GM19438 (cell line): Measurements from ENCODE around the gene SLC46A2.

Experiments
- ATAC-seq: cut with Tn5 transposase; IDR thresholded peaks from one replicate; pipeline ENCODE4 v1.9.1; 2021; ENCODE audit warnings: low read depth; ENCODE audit not compliant: unreplicated experiment

Gene SLC46A2

DNA sequence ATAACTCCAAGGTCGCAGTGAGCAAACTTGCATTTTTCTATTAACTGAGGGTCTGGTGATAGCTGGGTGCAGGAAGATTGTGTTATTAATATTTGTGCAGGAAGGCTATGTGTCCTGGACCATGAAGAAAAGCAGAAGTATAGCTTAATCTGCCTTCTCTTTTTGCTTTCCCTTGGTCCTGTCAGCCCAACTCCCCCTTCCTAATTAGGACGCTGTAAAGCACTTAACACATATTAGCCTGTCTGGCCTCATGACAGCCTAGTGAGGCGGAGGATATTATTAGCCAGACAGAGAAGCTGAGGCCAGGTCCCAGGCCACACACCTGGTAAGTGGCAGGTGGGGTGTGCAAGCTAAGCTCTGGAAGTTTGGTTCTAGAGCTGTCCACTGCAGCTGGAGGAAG is 29.5 kb downstream of the SLC46A2 start:
- no peak for ATAC-seq

DNA sequence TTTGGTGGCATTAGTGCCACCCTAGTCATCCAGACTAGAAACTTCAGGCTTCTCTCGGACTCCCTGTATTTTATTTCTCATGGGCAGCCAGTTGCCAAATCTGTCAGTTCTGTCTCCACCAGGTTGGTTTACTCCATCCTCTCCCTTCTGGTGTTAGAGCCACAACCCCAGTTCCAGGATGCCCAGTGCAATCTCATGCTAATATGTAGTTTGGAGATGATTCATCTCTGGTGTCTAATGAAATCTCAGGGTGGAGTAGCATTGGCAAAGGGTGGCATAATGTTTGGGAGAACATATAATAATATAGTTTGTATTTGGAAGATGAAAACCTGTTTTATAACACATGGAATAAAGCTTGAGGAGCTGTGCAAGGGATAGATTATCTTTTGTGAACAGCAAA is 30.2 kb downstream of the SLC46A2 start:
- no peak for ATAC-seq

DNA sequence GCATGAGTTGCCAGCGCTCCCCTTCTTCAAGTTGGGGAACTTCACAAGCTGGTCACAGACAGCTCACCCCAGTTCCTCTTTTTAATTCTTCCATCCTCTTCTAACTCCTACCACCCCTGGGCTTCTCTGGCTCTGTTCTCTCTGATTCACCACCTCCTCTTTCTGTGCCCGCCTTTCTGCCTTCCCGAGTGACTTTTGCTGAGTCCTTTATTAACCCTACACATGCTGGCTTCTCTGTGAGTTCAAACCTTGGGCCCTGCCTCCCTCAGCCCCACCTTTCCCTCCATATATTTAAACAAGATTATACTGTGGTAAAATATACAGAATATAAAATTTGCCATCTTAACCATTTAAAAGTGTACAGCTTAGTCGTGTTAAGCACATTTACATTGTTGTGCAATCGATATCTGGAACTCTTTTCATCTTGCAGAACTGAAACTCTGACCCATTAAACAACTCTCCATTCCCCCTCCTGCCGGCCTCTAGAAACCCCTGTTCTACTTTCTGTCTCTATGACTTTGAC is 32.0 kb downstream of the SLC46A2 start:
- ATAC-seq, result peak; percentile 78

DNA sequence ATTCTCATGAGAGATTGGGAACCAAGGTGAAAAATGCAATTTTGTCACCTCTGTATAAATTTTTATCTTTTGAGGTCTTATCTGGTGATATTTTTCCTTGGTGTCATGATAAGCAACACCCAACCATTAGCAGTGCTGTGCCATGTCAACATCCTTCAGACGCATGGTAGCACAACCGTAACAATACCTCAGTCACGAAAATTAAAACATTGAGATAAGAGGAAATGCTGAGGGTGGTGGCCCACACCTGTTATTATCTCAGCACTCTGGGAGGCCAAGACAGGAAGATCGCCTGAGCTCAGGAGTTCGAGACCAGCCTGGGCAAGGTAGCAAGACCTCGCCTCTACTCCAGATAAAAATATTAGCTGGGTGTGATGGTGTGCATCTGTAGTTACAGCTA is 32.7 kb downstream of the SLC46A2 start:
- no peak for ATAC-seq

DNA sequence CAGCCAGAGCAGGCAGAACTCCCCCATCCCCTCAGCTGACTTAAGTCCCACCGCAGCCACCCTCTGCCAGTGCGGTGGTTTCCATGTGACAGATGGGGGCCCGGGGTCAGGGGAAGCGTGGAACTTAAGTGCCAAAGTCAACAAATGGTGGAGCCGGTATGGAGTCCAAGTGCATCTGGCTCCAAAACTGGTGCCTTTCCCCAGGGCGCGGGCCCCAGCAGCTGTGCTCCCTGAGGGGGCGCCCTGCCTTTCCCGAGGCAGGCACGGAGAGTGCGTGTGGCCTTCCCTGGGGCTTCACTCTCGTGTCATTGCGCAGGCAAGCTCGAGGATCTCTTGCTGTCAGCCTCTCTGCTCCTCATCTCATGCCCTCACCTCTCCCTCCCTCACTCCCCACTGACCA is 33.8 kb downstream of the SLC46A2 start:
- ATAC-seq, result no peak

DNA sequence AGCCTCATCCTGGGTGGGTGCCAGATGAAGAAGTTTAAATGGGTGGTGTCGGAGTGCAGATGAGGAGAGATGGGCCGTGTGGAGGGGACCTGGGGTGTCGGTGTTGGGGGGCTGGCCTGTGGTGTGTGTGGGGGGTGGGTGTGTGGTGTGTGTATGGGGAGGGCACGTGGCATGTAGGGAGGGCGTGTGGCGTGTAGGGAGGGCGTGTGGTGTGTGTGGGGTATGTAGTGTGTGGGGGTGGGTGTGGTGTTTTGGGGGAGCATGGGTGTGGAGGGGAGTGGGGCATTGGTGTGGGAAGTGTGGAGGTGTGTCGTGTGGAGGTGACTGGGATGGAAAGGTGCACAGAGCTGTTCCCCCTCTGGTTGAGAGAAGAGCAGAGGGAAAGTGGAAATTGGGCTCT is 34.5 kb downstream of the SLC46A2 start:
- no peak for ATAC-seq

DNA sequence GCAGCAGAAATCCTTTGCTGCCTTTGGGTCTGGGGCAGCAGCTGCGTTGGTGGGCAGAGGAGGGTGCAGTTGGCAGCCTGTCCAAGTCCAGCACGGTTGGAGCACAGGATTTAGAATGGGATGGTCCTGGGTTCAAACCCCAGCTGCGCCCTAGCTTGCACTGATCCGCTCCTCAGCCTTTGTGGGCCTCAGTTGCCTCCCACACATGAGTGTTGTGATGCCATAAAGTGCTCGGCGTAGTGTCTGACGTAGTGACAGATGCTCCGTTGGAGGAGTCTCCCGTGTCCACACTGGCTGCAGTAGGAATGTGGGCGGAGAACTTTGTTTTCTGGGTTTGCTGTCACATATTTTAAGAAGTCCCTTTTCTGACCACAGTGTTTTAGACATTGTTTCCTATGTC is 36.0 kb downstream of the SLC46A2 start:
- no peak for ATAC-seq

DNA sequence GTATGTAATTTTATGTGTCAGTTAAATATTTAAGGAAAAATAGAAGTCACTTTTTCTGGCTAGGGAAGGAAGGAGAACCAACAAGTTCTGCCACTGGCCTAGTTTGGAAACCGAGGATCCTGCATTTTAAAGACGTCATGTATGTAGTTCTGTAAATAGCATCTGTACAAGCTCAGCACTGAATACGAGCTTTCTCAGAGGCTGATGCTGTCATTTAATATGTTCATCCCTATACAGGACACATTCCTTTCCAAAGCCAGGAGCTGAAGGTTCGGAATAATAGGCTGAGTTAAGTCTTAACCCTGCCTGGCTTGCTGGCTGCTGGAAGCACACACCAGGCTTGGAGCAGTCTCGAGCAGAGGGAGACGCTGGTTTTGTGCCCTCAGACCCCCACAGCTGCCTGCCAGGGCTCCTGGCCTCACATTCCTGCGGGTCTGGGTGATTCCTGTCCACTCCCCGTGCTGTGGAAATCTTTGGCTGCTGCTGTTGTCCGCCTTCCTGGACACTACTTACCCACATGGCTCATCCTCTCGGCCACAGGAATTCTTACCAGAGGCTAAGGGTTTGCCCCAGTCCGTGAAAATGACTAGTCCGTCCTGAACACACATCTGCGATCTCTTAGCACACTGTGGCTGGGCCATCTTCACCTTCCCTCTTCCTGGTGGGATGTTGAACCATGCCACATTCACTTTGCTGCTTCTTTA is 36.6 kb downstream of the SLC46A2 start:
- ATAC-seq, result no peak

DNA sequence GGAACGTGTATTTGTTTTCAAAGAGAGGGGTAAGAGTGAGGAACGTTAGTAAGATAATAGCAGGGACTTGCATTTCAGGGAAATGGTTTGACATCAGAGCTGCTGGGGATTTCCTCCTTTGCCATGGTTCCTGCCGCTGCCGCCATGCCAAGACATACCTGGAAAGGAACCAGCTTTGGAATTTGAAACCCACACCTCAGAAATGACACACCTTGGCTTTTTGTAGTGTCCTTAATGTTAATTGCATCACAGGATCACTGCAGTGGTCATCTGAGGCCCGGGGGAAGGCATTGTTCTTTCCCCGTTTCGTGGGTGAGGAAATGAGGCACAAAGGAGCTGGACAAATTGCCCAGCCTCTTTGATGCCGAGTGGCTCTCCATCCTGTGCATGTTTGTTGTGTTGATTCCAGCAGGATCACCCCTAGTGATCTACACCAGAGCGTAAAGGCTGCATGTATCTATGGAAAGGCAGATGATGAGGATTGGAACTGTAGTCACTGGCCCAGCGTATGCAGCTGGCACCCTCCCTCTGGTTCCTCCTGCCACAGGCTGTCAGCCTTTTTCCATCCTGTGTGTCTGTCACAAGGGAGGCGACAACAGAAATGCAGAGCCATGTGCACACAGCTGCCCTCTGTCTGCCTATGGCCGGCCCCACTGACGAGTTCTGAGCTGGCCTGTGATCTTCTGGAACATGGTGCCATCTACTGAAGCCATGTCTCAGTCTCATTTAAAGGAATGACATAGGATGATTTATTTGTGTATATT is 37.8 kb downstream of the SLC46A2 start:
- no peak for ATAC-seq

DNA sequence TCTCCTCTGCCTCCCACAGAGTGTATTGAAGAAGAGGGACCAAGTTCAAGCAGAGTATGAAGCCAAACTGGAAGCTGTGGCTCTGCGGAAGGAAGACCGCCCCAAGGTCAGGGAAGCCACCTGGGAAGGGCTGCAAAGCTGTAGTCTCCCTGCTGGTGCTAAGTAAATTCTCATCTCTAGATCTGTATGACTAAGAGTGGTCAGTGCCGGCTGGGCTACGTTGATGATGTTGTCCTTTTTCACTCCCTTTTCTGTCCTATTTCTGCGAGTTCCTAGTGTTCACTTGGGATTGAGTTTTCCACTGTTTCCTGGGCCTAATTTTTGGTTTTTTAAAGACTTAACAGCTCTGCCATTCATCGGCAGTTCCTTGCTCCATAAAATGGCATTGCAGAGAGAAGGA is 39.8 kb downstream of the SLC46A2 start:
- no peak for ATAC-seq

DNA sequence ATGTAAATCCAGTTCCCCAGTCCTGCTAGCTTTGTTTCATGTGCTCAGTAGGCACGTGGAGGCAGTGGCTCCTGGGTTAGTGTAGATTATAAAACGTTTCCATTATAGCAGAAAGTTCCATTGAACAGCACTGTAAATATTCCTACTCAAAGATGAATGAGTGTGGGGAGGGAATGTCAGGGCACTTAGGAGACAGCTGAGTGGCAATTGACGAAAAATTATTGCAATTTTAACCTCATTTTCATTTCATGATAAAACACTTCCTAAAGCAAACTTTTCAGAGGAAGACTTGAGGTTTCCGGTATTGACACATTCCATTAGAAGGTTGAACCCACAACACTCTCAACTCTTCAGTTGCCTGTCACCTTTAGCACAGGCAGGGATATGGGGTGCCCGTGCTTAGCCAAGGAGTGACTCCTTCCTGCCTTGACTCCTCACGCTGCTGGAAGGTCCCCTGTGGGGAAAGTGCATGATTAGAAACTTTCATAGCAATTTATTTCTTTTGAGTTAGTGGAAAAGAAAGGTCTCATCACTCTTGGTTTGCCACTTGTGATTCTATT is 41.2 kb downstream of the SLC46A2 start:
- no peak for ATAC-seq

DNA sequence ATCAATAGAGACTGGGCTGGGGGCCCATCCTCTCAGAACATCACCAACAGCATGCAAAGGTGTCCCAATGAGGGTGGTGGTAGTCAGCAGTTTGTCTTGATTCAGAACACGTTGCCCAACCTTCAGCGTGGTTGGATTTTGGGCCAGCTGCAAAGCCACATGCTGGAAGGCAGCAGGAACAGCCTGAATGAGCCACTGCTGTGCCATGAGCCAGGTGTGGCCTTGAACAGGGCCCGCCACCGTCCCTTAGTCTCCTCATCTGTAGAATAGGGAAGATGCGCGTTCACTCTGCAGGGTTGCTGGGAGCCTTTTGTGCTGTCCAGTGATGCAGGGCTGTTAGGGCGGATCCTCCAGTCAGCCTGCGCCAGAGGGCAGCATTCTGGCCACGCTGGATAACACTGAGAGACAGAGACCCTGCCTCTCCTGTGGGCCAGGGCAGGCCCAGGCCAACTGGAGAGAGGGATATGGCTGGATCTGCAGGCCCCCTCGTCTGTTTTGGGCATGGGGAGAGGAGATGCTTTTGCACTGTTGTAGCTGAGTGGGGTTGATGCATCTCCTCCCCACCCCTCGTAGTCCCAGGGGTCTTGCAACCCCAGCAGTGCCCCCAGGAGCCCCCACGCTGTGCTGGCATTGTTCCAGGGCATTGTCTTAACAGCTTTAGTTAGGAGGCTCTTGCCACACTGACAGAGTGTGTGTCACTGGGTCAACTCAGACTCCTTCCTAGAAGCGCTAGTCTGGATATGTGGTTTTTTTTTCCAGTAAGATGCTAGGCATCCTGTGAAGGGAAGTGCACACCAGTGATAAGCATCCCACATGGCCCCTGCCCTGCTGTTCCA is 42.1 kb downstream of the SLC46A2 start:
- ATAC-seq, result no peak

DNA sequence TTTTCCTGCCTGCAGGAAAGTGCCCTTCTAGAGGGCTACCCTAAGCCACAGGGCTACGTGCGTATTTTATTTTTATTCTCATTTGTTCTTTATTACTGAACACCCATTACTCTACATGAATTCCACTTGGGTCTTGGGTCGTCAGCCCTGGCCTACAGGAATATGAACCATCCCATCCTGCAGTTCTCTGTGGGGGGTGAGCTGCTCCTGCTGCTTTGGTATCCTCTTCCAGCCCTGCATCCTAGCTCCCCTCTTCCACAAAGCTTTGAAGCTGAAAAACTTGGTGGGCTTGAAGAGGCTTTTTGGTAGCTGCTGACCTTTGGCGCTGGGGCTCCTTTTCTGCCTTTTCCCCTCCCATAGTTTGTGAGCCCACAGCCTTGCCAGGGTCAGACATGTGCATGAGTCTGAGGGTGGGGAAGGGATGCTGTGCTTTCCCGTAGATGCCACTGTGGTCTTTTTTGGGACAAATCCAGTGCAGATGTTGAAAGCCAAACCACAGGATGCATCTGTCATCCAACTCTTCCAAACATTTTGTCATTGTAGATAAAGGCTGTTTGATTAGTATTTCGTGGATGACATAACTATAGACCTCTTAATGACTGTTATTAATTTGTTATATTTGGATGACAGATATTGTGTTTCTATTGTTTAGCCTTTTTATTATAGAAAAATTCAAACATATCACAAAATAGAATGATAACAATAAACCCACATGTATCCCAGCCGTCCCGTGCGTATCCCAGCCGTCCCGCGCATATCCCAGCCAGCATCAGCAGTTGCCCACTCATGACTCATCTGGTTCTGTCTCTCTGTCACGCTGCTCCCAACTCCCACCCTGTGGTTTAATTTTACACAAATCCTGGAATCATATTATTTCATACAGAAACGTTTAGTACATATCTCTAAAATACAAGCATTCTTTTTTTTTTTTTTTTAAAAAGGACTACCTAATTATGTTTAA is 43.9 kb downstream of the SLC46A2 start:
- ATAC-seq, result no peak

DNA sequence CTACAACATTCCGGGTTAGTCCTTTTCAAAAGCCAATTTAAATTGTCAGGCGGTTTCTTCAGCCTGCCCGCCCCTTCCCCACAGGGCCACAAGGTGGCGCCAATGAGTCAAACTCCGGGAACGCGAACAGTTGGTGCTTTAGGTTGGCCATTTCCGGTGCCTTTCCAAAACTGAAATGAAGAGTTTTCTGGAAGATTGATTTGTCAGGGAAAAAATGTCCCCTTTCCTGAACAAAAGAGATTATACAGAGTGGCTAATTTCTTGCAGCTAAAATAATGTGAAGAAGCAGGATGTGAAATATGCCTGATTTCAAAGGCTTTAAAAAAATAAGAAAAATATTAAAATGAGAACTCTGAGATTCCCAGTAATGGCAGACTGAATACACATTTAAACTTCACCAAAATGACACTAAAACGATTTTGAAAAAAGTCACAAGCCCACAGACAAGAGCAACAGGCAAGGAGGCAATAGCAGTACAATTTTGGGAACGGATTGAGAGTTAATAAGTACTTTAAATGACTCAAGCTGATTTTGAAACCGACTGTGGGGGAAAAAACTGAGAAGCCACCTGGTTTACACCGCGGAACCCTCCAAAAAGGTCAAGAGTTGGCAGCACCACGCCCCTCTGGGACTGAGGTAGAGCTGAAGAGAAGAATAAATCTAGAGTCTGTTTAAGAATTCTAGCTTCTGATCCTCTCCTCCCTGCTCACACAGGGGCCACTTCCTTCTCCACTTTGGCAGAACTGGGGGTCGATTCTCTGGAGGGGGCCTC is 45.7 kb downstream of the SLC46A2 start:
- peak; percentile 96 for ATAC-seq

DNA sequence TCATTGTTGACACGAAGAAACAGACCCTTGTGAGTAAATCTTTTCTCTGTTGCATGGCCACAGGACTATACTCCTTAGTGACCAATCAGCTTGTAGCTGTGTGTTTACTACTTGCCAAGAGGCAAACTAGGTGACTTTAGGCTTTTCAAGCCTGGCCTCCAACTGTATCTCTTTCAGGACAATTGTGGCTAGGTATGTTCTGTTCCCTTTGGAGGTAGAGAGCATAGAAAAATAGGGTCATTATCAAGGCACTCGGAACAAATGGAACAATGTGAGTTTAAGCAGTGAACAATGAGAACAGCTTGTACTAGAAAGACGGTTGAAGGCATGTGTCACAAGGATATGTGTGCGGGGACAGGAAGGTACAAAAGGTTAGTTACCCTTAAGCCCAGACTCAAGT is 48.1 kb downstream of the SLC46A2 start:
- ATAC-seq, result no peak

DNA sequence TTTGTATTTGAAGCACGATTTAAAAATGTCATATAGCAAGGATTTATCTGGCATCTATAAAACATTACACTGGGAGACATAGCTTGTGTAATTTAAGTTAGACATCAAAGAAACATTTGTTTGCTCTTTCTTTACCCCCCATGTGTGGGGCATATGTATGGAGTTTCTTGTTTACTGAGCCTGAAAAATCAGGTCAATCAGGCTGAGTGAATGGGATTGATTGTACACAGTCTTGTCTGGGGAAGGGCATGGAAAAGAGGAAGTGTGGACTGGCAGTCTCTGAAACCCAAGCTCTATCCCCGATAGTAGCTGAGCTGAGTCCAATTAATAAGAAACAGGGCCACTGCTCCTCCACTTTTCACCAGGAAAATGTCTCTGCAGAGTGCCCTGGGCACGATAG is 49.4 kb downstream of the SLC46A2 start:
- no peak for ATAC-seq

DNA sequence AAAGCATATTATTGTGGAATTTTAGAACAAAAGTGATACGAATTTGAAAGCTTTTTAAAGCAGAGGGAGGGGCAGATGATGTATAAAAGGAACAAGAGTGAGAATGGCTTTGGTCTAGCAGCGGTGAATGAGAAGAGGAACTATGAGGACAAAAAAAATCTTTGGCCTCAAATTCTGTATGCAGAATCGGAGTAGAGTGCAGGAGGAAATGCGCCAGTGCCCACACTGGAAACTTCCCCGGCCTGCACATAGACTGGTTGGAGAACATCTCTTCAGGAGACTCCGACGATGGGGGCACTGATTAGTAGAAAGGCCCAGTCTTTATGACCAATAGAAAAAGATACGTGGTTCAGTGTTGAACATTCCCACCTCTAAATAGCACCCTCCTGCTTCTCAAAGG is 51.3 kb downstream of the SLC46A2 start:
- ATAC-seq, result no peak

DNA sequence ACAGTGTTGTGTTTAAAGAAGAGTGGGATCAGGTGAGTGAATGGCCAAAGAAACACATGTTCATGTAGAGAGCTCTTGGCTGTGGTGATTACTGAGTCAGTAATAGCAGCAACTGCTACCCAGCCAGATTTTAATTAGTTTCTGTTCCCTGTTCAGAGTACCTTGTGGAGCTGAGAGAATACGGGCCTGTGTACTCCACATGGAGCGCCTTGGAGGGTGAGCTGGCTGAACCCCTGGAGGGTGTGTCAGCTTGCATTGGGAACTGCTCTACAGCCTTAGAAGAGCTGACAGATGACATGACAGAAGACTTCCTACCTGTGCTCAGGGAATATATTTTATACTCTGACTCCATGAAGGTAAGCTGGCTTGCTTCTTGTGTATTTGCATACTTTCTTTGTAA is 52.3 kb downstream of the SLC46A2 start:
- ATAC-seq, result no peak

DNA sequence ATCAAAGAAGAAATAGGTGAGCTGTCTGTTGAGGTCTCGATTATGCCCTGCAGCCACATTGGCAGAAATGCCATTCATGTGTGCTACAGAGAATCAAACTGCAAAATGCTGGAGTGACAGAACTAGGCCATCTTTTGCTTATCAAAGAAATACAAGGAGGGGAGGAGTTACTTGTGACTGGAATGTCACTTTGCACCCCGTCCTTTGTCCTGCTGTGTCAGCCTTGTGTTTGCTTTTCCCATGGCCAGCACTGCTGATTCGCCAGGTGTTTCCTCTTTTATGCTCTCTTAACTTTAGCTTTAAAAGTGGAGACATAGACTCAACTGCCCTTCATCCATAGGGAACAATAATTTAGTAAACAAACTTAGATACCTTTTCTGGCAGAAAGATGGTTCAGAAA is 54.3 kb downstream of the SLC46A2 start:
- ATAC-seq, result no peak
